GM21737 (cell line): ENCODE results near the gene STX18.
"Not testable (repeated sequence)": the region's sequence is repeated elsewhere in the genome, so short reads cannot be mapped to it uniquely, and the experiment has no call there.

Experiments used
- ATAC-seq: cut with Tn5 transposase; IDR thresholded peaks from one replicate; pipeline ENCODE4 v1.9.1; 2021; ENCODE audit warnings: mild to moderate bottlenecking, moderate library complexity; ENCODE audit not compliant: unreplicated experiment

Gene STX18

GRCh38 chr4:4555916-4556315 lies 14.1 kb upstream of the STX18 start:
- no peak for ATAC-seq

DNA sequence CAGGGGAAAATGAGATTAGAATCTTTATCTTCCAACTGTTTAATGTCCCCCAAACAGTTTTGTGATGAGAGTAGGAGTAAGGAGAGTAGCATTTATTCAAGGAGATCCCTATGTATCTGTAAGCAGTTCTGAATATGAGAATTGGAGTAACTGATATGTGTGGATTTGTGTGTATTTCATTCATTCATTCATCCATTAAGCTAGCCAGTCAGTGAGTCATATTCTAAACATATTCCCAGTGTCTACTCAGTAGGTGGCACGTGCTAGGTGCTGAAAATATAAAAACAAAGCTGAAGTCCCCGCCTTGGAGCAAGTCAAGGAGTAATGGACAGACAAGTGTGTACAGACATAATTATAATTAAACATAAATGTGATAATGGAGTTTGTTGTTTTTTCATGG lies 12.4 kb upstream of the STX18 start:
- ATAC-seq: no peak

DNA sequence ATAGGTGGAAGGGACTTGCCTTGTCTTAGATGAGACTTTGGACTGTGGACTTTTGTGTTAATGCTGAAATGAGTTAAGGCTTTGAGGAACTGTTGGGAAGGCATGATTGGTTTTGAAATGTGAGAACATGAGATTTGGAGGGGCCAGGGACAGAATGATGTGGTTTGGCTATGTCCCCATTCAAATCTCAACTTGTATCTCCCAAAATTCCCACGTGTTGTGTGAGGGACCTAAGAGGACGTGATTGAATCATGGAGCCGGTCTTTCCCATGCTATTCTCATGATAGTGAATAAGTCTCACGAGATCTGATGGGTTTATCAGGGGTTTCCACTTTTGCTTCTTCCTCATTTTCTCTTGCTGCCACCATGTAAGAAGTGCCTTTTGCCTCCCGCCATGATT lies 10.2 kb upstream of the STX18 start:
- not testable (repeated sequence) for ATAC-seq

GRCh38 chr4:4550161-4550560 lies 8.3 kb upstream of the STX18 start:
- ATAC-seq: not testable (repeated sequence)

- ATAC-seq: no peak
Observed at GRCh38 chr4:4549534-4549933, 7.7 kb upstream of the STX18 start.

- ATAC-seq: no peak
Observed at GRCh38 chr4:4542774-4543485, 1.1 kb upstream of the STX18 start.

- ATAC-seq: no peak
Observed at GRCh38 chr4:4541040-4541631, 712 bp downstream of the STX18 start.

GRCh38 chr4:4539481-4539880 lies 2.4 kb downstream of the STX18 start:
- ATAC-seq: no peak

DNA sequence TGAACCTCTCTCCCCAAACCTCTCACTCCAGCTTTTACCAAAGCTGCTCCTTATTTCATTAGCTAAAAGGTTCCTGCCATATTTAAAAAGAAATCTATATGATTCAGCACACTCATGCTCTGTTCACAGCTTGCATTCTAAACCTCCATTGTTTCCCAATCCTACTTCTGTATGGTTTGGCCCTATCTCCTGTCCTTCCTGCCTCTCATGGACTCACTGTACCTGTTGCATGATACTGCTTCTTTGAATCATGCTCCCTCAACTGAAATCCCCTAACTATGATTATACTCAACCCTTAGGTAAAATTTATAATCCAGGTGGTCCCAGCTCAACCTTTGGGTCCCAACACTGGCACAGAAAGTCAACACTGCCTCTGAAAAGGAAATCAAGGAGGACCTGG lies 6.3 kb downstream of the STX18 start:
- ATAC-seq: no peak

DNA sequence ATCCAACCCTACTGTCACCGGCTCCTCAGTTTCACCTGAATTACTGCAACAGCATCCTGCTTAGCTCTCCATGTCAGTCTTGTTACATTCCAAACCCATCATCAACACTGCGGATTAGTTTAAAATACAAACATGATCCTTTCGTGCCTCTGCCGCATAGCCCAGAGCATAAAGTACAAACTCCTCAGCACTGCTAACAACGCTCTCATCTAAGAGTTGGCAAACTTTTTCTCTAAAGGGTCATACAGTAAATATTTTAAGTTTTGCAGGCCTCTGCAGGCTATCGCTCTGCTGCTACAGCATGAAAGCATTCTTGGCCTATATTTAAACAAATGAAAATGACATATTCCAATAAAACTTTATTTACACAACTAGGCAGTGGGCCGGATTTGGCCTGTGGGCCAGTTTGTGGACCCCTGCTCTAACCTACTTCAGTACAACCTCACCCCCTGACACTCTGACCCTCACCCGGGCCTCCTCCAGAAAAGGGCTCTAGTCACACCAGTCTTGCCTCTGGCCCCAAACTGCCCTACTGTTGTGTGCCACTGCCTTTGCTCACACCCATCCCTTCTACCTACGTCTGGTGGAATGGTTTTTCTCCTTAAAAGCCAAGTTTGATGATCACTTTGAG lies 7.2 kb downstream of the STX18 start:
- ATAC-seq: no peak

DNA sequence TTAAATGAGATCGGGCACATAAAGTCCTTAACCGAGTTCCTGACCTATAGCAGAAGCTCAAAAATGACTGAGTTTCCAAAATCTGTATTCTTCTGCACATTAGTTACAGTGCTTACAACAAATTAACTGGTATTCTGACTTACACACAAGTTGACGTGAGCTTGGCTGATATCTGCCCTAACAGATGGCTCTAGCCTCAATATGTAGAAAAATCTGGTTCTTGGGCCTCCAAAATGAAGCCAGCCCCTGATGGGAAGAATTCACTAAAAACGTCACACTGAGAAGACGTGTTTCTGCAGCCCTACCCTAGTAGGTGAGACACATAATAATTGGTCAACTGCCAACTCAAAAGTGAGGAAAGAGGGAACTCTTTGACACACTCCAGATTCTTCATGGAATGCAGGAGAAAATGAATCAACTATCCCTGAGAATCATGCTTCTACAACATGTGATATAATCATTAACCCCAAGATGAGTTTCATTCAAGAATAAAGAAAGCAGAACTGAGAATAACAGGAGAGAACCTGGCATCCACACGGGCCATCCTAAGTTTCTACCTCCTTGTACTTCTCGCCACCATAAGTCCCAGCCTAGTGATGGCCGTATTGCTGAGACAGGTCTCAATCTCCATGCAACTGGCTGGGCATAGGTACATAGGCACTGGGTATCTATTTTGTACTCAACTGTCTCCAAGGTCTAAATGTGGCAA lies 8.2 kb downstream of the STX18 start:
- ATAC-seq: no peak

GRCh38 chr4:4532371-4533154 lies 9.3 kb downstream of the STX18 start:
- ATAC-seq: no peak

DNA sequence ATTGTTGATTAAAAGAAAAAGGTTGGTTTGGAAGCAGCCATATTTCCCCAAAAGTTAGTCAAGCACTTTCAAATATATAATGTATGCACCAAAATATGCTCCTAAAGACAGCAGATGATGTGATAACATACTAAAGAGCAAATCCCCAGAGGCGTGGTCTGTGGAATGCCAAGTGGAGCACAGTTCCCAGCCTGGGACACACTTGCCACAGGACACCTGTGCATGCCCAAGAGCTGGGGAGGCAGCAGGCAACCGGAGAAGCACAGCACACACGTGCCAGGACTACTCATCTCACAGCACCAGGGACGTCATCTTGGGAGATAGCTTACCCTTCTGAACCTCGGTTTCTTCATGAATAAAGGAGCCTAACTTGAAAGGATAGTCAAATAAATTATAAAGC lies 12.5 kb downstream of the STX18 start:
- ATAC-seq: no peak

DNA sequence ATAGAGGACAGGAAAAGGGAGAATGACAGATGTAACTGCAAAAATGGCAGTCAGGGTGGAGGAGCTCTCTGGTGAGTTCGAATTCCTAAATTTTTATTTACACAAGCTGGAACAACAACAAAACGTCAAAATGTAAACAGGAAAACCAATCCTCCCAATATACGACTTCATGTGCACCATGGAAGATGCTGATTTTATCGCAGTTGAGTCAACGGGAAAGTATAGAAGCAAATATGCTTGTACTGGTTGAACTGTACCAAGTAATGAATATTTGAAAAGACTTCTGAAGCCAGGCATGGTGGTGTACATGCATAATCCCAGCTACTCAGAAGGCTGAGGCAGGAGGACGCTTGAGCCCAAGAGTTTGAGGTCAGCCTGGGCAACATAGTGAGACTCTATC lies 15.4 kb downstream of the STX18 start:
- ATAC-seq: no peak

GRCh38 chr4:4524364-4524763 lies 17.5 kb downstream of the STX18 start:
- ATAC-seq: peak; percentile 97

- ATAC-seq: no peak
Observed at GRCh38 chr4:4521731-4522130, 20.1 kb downstream of the STX18 start.

GRCh38 chr4:4521136-4521535 lies 20.7 kb downstream of the STX18 start:
- no peak for ATAC-seq

DNA sequence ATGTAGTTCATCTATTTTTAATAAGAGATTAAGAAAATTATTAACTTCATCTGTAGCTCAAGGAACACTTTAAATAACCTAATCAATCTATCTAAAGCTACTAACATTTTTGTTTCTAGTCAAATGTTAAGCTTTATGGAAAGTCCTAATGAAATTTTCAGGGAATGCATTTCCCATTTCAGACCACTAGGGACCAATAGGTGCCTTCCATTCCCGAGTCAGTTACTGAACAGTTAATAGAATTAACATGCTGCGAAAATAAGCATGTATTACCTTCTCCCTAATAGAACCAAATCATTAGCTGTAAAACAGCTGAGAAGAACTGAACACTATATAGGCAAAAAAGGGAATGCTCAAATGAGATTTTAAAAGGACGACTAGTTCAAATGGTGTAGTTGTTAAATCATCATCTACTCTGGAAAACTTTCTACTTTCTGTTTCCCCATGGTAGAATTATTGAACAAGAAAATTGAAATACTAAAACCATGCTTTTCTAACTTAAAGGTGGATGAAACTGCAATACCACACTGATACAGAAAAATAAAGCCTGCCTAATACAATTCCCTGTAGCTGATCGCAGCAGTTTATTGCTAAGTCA lies 22.5 kb downstream of the STX18 start:
- ATAC-seq: no peak

- no peak for ATAC-seq
Observed at GRCh38 chr4:4518747-4519146, 23.1 kb downstream of the STX18 start.

GRCh38 chr4:4514786-4515185 lies 27.1 kb downstream of the STX18 start:
- ATAC-seq: no peak

DNA sequence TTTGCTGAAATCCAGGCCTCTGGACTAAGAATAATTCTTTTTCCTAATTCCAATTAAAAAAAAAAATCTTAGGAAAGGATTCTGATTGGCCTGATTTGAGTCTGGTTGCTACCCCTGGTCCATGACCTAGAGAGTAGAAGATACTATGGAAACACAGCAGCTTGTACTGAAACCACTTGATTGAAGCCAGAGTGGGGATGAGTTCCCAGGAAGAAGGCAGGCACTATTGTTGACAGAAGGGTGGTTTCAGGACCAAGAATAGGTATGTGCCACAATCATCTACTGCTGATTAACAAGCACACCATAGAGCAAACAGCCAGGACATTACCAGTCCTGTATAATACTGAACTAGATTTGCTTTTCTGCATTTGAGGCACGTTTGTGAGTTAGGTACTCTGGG lies 29.6 kb downstream of the STX18 start:
- no peak for ATAC-seq
